Measurements from ENCODE around the gene LLGL2.
"Not testable (repeated sequence)": the region's sequence is repeated elsewhere in the genome, so short reads cannot be mapped to it uniquely, and the experiment has no call there.

LLGL2 gene

DNA sequence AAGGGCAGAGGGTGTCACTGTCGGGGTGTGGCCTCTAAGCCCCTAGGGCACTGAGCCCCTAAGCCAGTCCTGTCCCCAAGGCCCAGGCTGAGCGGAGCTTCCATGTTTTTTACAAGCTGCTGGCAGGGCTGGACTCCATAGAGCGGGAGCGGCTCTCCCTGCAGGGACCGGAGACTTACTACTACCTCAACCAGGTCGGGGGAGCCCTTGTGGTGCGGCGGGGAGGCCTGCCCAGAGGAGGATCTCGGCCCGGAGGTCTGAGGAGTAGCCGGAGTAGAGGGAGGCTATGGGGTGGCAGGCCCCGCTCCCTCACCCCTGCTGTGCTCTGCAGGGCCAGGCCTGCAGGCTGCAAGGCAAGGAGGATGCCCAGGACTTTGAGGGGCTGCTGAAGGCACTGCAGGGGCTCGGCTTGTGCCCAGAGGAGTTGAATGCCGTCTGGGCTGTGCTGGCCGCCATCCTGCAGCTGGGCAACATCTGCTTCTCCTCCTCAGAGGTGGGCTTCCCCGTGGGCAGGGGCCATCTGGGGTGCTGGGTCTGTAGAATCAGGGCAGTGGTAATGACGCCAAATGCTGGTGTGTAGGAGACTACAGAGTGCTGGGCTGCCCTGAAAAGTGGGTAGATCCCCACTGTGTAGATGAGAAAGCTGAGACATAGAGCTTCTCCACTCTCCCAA, 67.0 kb downstream of the LLGL2 start:
- DNase-seq (ENCODE audit: low spot score): no peak

GRCh38 chr17:75593430-75593829, 67.9 kb downstream of the LLGL2 start:
- not testable (repeated sequence) for DNase-seq (ENCODE audit: low spot score)

DNA sequence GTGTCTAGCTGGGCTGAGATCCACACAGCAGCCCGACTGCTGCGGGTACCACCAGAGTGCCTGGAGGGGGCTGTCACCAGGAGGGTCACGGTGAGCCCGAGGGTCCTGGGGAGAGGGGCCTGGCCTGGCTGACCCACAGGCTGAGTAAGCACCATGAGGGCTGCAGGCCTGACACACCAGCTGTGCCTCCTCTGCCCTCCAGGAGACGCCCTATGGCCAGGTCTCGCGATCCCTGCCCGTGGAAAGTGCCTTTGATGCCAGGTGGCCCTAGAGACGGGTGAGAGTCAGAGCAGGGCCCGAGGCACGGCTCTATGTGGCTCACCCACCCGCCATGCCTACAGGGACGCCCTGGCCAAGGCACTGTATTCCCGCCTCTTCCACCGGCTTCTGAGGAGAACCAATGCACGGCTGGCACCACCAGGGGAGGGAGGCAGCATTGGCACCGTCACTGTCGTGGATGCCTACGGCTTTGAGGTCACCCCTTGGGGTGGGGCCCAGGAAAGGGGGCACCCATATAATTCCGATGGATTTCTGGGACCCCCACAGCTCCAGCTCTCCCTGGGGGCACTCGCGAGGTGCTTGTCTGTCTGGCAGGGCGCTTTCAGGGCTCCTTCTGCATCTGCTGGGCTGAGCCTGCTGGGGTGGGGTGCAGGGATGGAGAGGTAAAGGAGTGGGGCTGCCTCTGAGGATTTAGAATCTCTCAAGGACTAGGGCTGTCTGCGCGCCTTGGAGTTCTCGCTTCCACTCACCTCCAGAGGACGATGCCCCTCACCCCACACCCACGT, 69.2 kb downstream of the LLGL2 start:
- no peak for DNase-seq (ENCODE audit: low spot score)

GRCh38 chr17:75595284-75595919, 69.9 kb downstream of the LLGL2 start:
- no peak for DNase-seq (ENCODE audit: low spot score)

- DNase-seq (ENCODE audit: low spot score): no peak
Observed at GRCh38 chr17:75595920-75596313, 70.4 kb downstream of the LLGL2 start.

GRCh38 chr17:75596320-75597087, 71.0 kb downstream of the LLGL2 start:
- DNase-seq (ENCODE audit: low spot score): no peak

- no peak for DNase-seq (ENCODE audit: low spot score)
Observed at GRCh38 chr17:75601057-75601987, 75.8 kb downstream of the LLGL2 start.

- DNase-seq (ENCODE audit: low spot score): no peak
Observed at GRCh38 chr17:75602644-75603043, 77.1 kb downstream of the LLGL2 start.

GRCh38 chr17:75603123-75603522, 77.6 kb downstream of the LLGL2 start:
- DNase-seq (ENCODE audit: low spot score): no peak

DNA sequence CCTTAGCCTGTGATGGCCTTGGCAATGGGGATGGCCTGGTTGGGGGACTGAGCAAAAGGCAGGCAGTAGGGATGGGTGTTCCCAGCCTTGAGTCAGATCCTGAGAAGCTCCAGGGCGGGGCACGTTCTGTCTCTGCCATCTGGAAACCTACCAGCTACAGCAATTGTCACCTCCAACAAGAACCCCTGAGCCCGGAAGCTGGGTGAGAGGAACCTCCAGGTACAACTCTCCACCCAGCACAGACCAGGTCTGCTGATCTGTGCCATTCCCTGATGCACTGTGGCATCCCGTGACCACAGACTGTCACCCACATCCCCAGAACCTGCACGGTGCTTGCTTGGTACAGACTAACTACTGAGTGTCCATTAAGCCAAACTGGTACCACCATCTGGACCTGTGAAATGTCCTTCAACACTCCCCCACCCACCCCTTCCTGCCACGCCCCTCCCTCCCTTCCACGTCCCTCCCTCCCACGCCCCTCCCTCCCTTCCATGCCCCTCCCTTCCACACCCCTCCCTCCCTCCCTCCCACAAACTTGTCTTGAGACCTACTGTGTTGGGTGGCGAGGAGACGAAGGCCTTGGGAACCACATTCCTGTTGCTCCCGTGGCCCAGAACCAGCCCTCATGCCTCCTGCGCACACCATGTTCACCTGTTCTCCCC, 78.7 kb downstream of the LLGL2 start:
- no peak for DNase-seq (ENCODE audit: low spot score)

DNA sequence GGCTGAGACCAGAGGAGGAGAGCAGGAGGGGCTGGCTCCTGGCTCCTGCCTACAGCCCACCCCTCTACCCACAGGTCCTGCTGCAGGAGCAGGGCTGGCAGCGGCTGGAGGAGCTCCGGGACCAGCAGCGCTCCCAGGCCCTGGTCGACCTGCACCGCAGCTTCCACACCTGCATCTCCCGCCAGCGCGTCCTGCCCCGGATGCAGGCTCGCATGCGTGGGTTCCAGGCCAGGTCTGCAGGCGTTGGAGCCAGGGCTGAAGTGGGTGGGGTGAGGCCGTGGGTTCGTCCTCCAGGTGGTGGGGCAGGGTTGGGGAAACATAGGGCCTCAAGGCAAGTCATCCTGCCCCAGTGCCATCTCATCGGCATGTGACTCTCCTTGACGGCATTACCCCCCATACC, 80.3 kb downstream of the LLGL2 start:
- DNase-seq (ENCODE audit: low spot score): no peak

DNA sequence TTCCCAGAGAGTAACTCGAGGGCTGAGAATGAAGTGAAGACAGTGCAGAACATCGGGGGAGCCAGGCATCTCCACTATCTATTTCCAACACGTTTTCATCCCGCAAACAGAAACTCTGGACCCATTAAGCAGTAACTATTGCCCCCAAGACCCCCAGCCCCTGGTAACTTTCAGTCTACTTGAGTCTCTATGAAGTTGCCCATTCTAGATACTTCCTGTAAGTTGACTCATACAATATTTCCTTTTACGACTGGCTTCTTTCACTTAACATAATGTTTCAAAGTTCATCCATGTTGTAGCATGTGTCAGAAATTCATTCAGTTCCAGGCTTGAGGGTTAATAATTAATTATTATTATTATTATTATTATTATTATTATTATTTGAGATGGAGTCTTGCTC, 81.6 kb downstream of the LLGL2 start:
- DNase-seq (ENCODE audit: low spot score): no peak

- DNase-seq (ENCODE audit: low spot score): no peak
Observed at GRCh38 chr17:75610103-75610984, 84.8 kb downstream of the LLGL2 start.

- no peak for DNase-seq (ENCODE audit: low spot score)
Observed at GRCh38 chr17:75611851-75612429, 86.4 kb downstream of the LLGL2 start.

GRCh38 chr17:75612906-75613626, 87.6 kb downstream of the LLGL2 start:
- DNase-seq (ENCODE audit: low spot score): no peak

DNA sequence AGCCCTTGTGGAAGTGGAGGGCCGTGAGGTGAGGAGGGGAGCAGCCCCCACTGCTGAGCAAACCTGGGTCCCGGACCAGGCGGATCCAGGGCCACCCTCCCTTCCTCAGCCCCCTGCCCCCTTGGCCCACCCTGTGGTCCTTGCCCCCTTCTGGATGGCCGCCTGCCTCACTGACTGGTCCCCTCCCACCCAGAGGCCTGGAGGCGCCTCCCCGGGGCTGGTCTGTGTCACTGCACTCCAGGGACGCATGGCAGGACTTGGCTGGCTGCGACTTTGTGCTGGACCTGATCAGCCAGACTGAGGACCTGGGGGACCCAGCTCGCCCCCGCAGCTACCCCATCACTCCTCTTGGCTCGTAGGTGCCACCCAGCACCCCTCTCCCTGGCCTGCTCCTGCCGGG, 88.5 kb downstream of the LLGL2 start:
- DNase-seq (ENCODE audit: low spot score): no peak

- no peak for DNase-seq (ENCODE audit: low spot score)
Observed at GRCh38 chr17:75614556-75615270, 89.2 kb downstream of the LLGL2 start.

DNA sequence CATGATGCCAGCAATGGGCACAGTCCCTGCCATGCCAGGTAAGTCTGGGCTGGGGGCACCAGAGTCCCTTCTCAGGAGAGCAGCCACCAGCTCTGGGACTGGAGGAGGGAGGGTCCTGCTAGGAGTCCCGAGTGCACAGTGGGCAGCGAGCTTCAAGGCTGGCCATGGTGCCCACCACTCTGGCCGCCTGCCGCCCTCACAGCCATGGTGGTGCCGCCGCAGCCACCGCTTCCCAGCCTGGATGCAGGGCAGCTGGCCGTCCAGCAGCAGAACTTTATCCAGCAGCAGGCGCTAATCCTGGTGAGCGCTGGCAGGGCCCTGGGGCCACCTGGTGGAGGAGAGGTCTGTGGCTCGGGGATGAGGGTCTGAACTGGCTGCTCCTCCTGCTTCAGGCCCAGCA, 89.8 kb downstream of the LLGL2 start:
- DNase-seq (ENCODE audit: low spot score): no peak
